HEK293T (cell line): ENCODE results near the gene EIF4G3.

Source experiments
- FOXA1 ChIP-seq: fragments of 450-650 bp; IDR thresholded peaks from 2 replicates; pipeline ENCODE4 v1.6.1; 2016; ENCODE audit warnings: mild to moderate bottlenecking
- L3MBTL2 ChIP-seq: fragments of 450-650 bp; conservative IDR thresholded peaks from 2 replicates; pipeline ENCODE4 v1.6.1; 2016; ENCODE audit warnings: mild to moderate bottlenecking
- TF ChIP-seq, protein P1 (sequence below): fragments of 450-650 bp; IDR thresholded peaks from 2 replicates; pipeline ENCODE4 v1.6.1; 2016

DNA sequence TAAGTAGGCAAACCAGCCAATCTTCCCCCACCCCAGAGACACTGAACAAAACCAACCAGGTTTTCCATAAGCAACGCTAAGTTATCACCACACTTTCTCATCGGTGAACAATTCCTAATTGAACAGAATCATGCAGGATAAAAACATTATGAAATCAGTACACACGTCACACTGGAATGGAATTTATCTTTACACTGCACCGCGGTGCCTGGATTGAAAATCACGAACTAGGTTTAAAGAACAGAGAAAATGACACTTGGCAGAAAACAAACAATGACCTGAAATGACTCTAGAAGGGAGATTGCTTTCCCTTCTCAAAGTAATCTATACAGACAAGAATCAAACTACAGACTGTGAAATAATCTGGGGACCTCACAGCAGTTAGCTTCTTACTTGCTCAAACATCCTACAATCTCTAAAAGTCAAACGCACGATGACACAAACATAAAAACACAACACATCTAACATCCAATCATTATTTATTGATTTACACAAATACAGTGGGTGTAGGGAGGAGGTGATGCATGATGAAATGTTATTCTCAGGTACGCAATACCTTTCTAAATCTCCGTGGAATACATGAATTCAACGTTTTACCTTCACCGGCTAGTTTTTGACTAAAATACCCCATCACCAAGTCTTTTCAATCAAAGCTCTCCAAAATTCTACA, 1.9 kb downstream of the EIF4G3 start:
- TF ChIP-seq L3MBTL2 (no peak), FOXA1 (no peak)
- TF ChIP-seq, protein P1, sequence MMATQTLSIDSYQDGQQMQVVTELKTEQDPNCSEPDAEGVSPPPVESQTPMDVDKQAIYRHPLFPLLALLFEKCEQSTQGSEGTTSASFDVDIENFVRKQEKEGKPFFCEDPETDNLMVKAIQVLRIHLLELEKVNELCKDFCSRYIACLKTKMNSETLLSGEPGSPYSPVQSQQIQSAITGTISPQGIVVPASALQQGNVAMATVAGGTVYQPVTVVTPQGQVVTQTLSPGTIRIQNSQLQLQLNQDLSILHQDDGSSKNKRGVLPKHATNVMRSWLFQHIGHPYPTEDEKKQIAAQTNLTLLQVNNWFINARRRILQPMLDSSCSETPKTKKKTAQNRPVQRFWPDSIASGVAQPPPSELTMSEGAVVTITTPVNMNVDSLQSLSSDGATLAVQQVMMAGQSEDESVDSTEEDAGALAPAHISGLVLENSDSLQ = no peak
